HepG2 (cell line): ENCODE results near the gene UPB1.

Source experiments
- GABPA ChIP-seq, 2 experiments: IDR thresholded peaks; 2 replicates each; pipeline ENCODE4 v1.6.1; 2011 to 2016; ENCODE audit warnings: low read depth in 2 of 2, low read length in 1 of 2, missing biosample characterization in 1 of 2, missing genetic modification characterization in 1 of 2
- POLR2AphosphoS5 ChIP-seq: IDR thresholded peaks from 2 replicates; pipeline ENCODE4 v1.6.1; 2012; ENCODE audit warnings: low read depth, low read length
- YY1 ChIP-seq: IDR thresholded peaks from 2 replicates; pipeline ENCODE4 v1.6.1; 2011; ENCODE audit warnings: low read length, low read depth, moderate library complexity, mild to moderate bottlenecking; ENCODE audit not compliant: insufficient read depth, insufficient replicate concordance
- ZNF546 ChIP-seq: sonication (generic); formaldehyde crosslinking; conservative IDR thresholded peaks from 2 replicates; pipeline ENCODE4 v1.8.1; 2023; ENCODE audit warnings: mild to moderate bottlenecking, missing genetic modification reagents
- TF ChIP-seq, protein P1 (sequence below): sonication (generic); formaldehyde crosslinking; IDR thresholded peaks from 2 replicates; pipeline ENCODE4 v1.5.0; 2020; ENCODE audit warnings: mild to moderate bottlenecking, missing genetic modification reagents, moderate library complexity
- TF ChIP-seq, protein P2 (sequence below): sonication (generic); formaldehyde crosslinking; IDR thresholded peaks from 2 replicates; pipeline ENCODE4 v1.9.0; 2022; ENCODE audit warnings: missing genetic modification reagents, mild to moderate bottlenecking, borderline replicate concordance
- TF ChIP-seq, protein P3 (sequence below): sonication (generic); formaldehyde crosslinking; IDR thresholded peaks from 2 replicates; pipeline ENCODE4 v1.5.1; 2020; ENCODE audit warnings: mild to moderate bottlenecking, missing genetic modification reagents, moderate library complexity

DNA sequence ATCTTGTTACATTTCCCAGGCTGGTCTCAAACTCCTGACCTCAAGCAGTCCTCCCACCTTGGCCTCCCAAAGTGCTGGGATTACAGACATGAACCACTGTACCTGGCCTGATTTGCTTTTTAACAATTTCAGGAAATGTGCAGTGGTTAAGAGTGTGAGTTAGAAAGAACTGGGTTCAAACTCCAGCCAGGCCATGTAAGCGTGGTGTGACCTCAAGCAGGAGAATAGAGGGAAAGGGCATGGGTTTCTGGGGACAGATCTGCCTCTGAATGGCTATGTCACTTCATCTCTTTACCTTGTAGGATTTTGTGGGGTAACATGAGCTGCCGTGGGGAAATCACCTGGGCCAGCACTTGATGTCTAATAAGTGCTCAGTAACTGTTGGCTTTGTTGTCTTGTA, 69.9 kb downstream of the UPB1 start:
- TF ChIP-seq, protein P1, sequence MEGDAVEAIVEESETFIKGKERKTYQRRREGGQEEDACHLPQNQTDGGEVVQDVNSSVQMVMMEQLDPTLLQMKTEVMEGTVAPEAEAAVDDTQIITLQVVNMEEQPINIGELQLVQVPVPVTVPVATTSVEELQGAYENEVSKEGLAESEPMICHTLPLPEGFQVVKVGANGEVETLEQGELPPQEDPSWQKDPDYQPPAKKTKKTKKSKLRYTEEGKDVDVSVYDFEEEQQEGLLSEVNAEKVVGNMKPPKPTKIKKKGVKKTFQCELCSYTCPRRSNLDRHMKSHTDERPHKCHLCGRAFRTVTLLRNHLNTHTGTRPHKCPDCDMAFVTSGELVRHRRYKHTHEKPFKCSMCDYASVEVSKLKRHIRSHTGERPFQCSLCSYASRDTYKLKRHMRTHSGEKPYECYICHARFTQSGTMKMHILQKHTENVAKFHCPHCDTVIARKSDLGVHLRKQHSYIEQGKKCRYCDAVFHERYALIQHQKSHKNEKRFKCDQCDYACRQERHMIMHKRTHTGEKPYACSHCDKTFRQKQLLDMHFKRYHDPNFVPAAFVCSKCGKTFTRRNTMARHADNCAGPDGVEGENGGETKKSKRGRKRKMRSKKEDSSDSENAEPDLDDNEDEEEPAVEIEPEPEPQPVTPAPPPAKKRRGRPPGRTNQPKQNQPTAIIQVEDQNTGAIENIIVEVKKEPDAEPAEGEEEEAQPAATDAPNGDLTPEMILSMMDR (CRISPR knock-in tag), result no peak
- TF ChIP-seq YY1 (no peak), GABPA (IDR thresholded peaks at IDR 0.05; ENCODE audit: low read depth, low read length) (no peak), GABPA (CRISPR knock-in tag; IDR thresholded peaks at IDR 0.05; ENCODE audit: low read depth) (no peak), POLR2AphosphoS5 (no peak), ZNF546 (no peak)
- TF ChIP-seq, protein P2, sequence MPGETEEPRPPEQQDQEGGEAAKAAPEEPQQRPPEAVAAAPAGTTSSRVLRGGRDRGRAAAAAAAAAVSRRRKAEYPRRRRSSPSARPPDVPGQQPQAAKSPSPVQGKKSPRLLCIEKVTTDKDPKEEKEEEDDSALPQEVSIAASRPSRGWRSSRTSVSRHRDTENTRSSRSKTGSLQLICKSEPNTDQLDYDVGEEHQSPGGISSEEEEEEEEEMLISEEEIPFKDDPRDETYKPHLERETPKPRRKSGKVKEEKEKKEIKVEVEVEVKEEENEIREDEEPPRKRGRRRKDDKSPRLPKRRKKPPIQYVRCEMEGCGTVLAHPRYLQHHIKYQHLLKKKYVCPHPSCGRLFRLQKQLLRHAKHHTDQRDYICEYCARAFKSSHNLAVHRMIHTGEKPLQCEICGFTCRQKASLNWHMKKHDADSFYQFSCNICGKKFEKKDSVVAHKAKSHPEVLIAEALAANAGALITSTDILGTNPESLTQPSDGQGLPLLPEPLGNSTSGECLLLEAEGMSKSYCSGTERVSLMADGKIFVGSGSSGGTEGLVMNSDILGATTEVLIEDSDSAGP (CRISPR knock-in tag), result no peak
- TF ChIP-seq, protein P3, sequence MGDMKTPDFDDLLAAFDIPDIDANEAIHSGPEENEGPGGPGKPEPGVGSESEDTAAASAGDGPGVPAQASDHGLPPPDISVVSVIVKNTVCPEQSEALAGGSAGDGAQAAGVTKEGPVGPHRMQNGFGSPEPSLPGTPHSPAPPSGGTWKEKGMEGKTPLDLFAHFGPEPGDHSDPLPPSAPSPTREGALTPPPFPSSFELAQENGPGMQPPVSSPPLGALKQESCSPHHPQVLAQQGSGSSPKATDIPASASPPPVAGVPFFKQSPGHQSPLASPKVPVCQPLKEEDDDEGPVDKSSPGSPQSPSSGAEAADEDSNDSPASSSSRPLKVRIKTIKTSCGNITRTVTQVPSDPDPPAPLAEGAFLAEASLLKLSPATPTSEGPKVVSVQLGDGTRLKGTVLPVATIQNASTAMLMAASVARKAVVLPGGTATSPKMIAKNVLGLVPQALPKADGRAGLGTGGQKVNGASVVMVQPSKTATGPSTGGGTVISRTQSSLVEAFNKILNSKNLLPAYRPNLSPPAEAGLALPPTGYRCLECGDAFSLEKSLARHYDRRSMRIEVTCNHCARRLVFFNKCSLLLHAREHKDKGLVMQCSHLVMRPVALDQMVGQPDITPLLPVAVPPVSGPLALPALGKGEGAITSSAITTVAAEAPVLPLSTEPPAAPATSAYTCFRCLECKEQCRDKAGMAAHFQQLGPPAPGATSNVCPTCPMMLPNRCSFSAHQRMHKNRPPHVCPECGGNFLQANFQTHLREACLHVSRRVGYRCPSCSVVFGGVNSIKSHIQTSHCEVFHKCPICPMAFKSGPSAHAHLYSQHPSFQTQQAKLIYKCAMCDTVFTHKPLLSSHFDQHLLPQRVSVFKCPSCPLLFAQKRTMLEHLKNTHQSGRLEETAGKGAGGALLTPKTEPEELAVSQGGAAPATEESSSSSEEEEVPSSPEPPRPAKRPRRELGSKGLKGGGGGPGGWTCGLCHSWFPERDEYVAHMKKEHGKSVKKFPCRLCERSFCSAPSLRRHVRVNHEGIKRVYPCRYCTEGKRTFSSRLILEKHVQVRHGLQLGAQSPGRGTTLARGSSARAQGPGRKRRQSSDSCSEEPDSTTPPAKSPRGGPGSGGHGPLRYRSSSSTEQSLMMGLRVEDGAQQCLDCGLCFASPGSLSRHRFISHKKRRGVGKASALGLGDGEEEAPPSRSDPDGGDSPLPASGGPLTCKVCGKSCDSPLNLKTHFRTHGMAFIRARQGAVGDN (CRISPR knock-in tag), result no peak
